Gastroesophageal sphincter (tissue), 4 donors: ENCODE data around the gene MCF2. TPM values are rescaled to one million over a fixed set of nuclear protein-coding genes. Genes with fewer than 3 reads are reported as not detected.
"Not testable (repeated sequence)": the region's sequence is repeated elsewhere in the genome, so short reads cannot be mapped to it uniquely, and the experiment has no call there.

Source experiments
- ATAC-seq: fragments of 150-250 bp; one replicate; pipeline ENCODE4 v1.9.1; 2016; ENCODE audit warnings: mild to moderate bottlenecking, moderate library complexity
- H3K27ac ChIP-seq, 4 donors: fragments of 200-600 bp; sonication (generic) in 3 of 4; 1 replicate in 3 of 4; 2 replicates in 1 of 4; pipeline ENCODE4 v1.5.1; 2016 to 2019
- H3K27me3 ChIP-seq: fragments of 200-600 bp; sonication (generic); one replicate; pipeline ENCODE4 v1.5.1; 2019
- H3K36me3 ChIP-seq, 2 donors: fragments of 200-600 bp; sonication (generic); one replicate each; pipeline ENCODE4 v1.5.1; 2019; ENCODE audit warnings: control low read depth in 1 of 2
- H3K4me1 ChIP-seq, 3 donors: fragments of 200-600 bp; sonication (generic); 1 replicate in 2 of 3; 2 replicates in 1 of 3; pipeline ENCODE4 v1.5.1; 2016 to 2019; ENCODE audit warnings: control low read depth in 2 of 3
- H3K4me3 ChIP-seq, 2 donors: fragments of 200-600 bp; sonication (generic); one replicate each; pipeline ENCODE4 v1.5.1; 2019; ENCODE audit warnings: mild to moderate bottlenecking in 1 of 2, moderate library complexity in 1 of 2
- H3K9me3 ChIP-seq, 3 donors: fragments of 200-600 bp; sonication (generic); one replicate each; pipeline ENCODE4 v1.5.1; 2017 to 2019; ENCODE audit warnings: control low read depth in 2 of 3
- EP300 ChIP-seq: sonication (generic); formaldehyde crosslinking; IDR thresholded peaks from one replicate; pipeline ENCODE4 v1.6.1; 2017; ENCODE audit warnings: antibody characterized with exemption, mild to moderate bottlenecking
- POLR2A ChIP-seq, 2 donors: fragments of 450-650 bp; IDR thresholded peaks; one replicate each; pipeline ENCODE4 v1.6.1; 2017; ENCODE audit warnings: antibody characterized with exemption in 2 of 2, mild to moderate bottlenecking in 2 of 2, moderate library complexity in 1 of 2
- POLR2AphosphoS5 ChIP-seq: sonication (generic); formaldehyde crosslinking; IDR thresholded peaks from one replicate; pipeline ENCODE4 v1.6.1; 2017; ENCODE audit warnings: antibody characterized with exemption
- WGBS, 2 donors: methylation state at CpG; one replicate each; pipeline ENCODE4 v1.1.5; 2018; ENCODE audit warnings: low coverage in 1 of 2; 5-methylcytosine and 5-hydroxymethylcytosine counted together
- total RNA-seq, 4 donors: library from RNA; depleted of rRNA; stranded (reverse); fragments of >200 nt; gene quantifications; one replicate each; pipeline ENCODE4 v1.1.0, GENCODE V29; 2016
- TF ChIP-seq, protein P1 (sequence below), 4 experiments: fragments of 200-600 bp in 2 of 4; fragments of 450-650 bp in 2 of 4; sonication (generic) in 1 of 4; IDR thresholded peaks; one replicate each; pipeline ENCODE4 v1.5.1; 2017 to 2019; ENCODE audit warnings: antibody characterized with exemption in 4 of 4, mild to moderate bottlenecking in 2 of 4, moderate library complexity in 2 of 4

MCF2 gene
- total RNA-seq, 4 donors from 2014 or later: 0.40 to 1.1 TPM; not detected in 2

DNA sequence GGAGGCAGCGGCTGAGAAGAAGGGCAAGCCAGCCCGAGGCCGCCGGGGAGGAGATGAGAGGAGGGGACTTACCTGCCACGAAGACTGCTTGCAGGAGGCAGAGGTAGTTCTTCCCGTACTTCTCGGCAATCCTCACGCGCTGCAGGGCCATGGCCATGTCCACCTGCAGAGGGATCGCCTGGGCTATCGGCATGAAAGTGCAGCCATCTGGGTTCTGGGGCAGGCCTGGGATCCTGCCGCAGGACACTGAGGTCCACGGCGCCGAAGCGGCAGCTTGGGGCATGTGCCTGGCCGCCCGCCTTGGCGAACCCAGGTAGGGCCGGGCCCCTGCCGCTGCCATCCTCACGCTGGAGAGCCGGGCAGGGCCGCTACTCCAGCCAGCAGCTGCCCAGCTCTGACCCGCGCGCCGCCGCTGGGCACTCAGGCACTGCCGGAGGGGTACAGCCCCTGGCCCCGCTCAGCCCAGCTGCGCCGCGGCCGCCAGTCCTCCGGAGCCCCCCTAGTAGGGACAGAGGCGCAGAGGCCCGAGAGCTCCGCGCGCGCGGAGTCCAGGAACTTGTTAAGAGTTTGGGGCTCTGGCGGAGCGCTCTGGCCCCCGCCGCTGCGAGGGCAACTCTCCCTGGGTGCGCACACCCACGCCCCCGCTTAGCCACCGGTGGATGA is 16.0 kb downstream of the MCF2 start:
- Histone ChIP-seq H3K4me1 (peaks cover 0 to 11% (median 0%) of the 10 kb centered on the region in 3 donors), H3K4me3 (peak overlapping the region in 1 of 2 donors; percentile 44), H3K9me3 (no peaks in the 10 kb centered on the region), H3K36me3 (no peaks in the 10 kb centered on the region), H3K27me3 (peaks cover 17% of the 10 kb centered on the region), H3K27ac (no peak overlapping the region)
- WGBS, 2 donors: 2% methylated on average over 5 of the region's 52 CpGs; no CpG with 5 or more reads in 1 of the 2 donors
- ATAC-seq: peak; percentile 41
- no peak for TF ChIP-seq EP300
- TF ChIP-seq, protein P1, sequence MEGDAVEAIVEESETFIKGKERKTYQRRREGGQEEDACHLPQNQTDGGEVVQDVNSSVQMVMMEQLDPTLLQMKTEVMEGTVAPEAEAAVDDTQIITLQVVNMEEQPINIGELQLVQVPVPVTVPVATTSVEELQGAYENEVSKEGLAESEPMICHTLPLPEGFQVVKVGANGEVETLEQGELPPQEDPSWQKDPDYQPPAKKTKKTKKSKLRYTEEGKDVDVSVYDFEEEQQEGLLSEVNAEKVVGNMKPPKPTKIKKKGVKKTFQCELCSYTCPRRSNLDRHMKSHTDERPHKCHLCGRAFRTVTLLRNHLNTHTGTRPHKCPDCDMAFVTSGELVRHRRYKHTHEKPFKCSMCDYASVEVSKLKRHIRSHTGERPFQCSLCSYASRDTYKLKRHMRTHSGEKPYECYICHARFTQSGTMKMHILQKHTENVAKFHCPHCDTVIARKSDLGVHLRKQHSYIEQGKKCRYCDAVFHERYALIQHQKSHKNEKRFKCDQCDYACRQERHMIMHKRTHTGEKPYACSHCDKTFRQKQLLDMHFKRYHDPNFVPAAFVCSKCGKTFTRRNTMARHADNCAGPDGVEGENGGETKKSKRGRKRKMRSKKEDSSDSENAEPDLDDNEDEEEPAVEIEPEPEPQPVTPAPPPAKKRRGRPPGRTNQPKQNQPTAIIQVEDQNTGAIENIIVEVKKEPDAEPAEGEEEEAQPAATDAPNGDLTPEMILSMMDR (IDR thresholded peaks at IDR 0.05): no peak
- TF ChIP-seq POLR2A (IDR thresholded peaks at IDR 0.05): no peak
- TF ChIP-seq POLR2AphosphoS5: no peak

DNA sequence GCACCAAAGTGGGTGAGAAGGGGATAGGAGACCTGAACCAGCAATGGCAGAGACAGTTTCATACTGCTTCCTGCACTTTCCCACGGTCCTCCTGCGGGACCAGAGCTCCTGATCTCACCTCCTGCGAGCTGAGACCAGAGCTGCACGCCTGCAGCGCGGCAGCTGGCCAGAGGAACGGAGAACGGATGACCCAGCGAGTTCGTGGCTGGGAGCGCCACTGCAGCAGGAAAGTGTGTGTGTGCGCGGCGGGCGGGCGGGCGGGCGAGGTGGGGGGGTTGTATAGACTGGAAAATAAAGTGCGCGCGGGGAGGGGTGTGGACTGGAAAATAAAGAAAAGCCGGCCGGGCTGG is 16.5 kb downstream of the MCF2 start:
- ATAC-seq: no peak
- H3K9me3 ChIP-seq: no peaks in the 10 kb centered on the region
- no peaks in the 10 kb centered on the region for H3K36me3 ChIP-seq
- peaks cover 0 to 11% (median 0%) of the 10 kb centered on the region in 3 donors for H3K4me1 ChIP-seq
- TF ChIP-seq POLR2A (IDR thresholded peaks at IDR 0.05) (no peak), POLR2AphosphoS5 (no peak), EP300 (no peak)
- TF ChIP-seq, protein P1 (IDR thresholded peaks at IDR 0.05): no peak
- peaks cover 17% of the 10 kb centered on the region for H3K27me3 ChIP-seq
- peak overlapping the region in 1 of 2 donors; percentile 44 for H3K4me3 ChIP-seq
- no peak overlapping the region for H3K27ac ChIP-seq
- WGBS, 2 donors: 0% methylated on average over 3 of the region's 23 CpGs; no CpG with 5 or more reads in 1 of the 2 donors

DNA sequence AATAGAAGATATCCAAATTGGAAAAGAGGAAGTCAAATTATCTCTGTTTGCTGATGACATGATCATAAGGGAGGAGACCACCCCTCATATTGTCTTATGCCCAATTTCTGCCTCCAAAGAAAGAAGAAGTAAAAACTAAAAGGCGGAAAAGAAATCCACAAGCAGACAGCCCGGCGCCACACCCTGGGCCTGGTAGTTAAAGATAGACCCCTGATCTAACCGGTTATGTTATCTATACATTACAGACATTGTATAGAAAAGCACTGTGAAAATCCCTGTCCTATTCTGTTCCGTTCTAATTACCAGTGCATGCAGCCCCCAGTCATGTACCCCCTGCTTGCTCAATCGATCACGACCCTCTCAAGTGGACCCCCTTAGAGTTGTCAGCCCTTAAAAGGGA is 22.8 kb downstream of the MCF2 start:
- WGBS, 2 donors: 60 to 100% methylated on average over 1 to 3 of the region's 7 CpGs
- not testable (repeated sequence) for H3K36me3 ChIP-seq

DNA sequence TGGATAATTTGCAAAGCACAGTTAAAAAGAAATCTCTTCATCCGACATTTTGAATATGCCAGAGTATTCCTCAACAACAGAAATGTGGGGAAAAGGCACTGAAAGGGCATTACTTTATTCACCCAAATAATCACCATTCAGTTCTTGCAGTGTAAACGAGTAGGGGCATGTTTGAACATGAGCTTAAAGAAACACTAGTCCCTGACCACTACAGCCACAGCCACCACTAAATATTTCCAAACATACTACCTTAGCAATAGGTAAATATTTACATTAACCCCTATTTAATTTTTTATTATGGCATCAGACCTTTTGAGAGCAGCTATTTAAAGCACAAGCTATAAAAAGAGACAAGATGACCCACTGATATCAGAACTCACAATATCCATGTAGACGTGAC is 27.6 kb downstream of the MCF2 start:
- H3K36me3 ChIP-seq: no peaks in the 10 kb centered on the region
- no peak overlapping the region for H3K4me3 ChIP-seq
- H3K4me1 ChIP-seq: no peaks in the 10 kb centered on the region
- no peaks in the 10 kb centered on the region for H3K9me3 ChIP-seq
- no peak for TF ChIP-seq EP300
- no peak for TF ChIP-seq POLR2A (IDR thresholded peaks at IDR 0.05)
- TF ChIP-seq POLR2AphosphoS5: no peak
- TF ChIP-seq, protein P1 (IDR thresholded peaks at IDR 0.05): no peak
- H3K27ac ChIP-seq: no peak overlapping the region
- no peak for ATAC-seq
- no peaks in the 10 kb centered on the region for H3K27me3 ChIP-seq
- WGBS, 2 donors: 45 to 50% methylated on average over 3 of the region's 3 CpGs

More for the DNA sequence above, 22.8 kb downstream of the MCF2 start:
- H3K27me3 ChIP-seq, H3K4me1 ChIP-seq, H3K27ac ChIP-seq, H3K4me3 ChIP-seq, H3K9me3 ChIP-seq, ATAC-seq: not testable (repeated sequence)

DNA sequence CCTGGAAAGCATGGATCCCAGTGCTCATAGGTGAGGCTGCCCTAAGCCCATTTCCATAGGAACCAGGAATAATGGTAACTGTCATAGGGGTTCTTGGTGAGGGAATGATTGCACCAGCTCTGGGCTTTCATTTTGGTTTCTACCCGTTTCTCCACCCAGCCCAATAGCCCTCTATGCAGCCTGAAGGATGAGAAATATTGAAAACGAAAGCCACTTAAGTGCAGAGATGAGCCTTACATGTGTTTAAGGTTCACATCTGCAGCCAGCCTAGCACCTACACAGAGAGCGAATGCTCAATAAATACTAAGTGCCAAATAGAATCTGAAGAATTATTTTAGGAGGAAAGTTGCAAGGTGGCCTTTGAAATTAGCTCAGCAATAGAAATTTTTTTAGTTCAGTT is 60.4 kb downstream of the MCF2 start:
- no peaks in the 10 kb centered on the region for H3K4me1 ChIP-seq
- no peak for ATAC-seq
- no peaks in the 10 kb centered on the region for H3K9me3 ChIP-seq
- H3K27me3 ChIP-seq: no peaks in the 10 kb centered on the region
- TF ChIP-seq, protein P1 (IDR thresholded peaks at IDR 0.05): no peak
- no peak for TF ChIP-seq EP300
- TF ChIP-seq POLR2AphosphoS5: no peak
- no peak for TF ChIP-seq POLR2A (IDR thresholded peaks at IDR 0.05)
- H3K36me3 ChIP-seq: no peaks in the 10 kb centered on the region
- WGBS, 2 donors: 75 to 100% methylated on average over 1 to 3 of the region's 3 CpGs
- no peak overlapping the region for H3K4me3 ChIP-seq
- no peak overlapping the region for H3K27ac ChIP-seq
